Measurements from ENCODE around the gene SLC35D2. TPM values are rescaled to one million over a fixed set of nuclear protein-coding genes. Genes with fewer than 3 reads are reported as not detected.

The SLC35D2 gene
- total RNA-seq, 4 donors from 2014 or later, result 10.7 to 21.3 (median 13.3) TPM

- WGBS, 2 donors, result 59 to 65% methylated on average over 8 of the region's 8 CpGs
- intact Hi-C loops (cut with DNase I; ENCODE audit: low total_unique reads), result no loop called here
- no peak overlapping the region for H3K4me3 ChIP-seq (ENCODE audit: low read depth, poor library complexity, severe bottlenecking)
- TF ChIP-seq CTCF (IDR thresholded peaks at IDR 0.05), result no peak
- no peak for TF ChIP-seq POLR2A (IDR thresholded peaks at IDR 0.05)
- DNase-seq (ENCODE audit: low spot score in 2 of 2), result no peak
Measured at GRCh38 chr9:96423322-96423984, 39.9 kb upstream of the SLC35D2 start.

GRCh38 chr9:96420468-96421219 lies 37.1 kb upstream of the SLC35D2 start:
- no peak overlapping the region for H3K4me3 ChIP-seq (ENCODE audit: low read depth, poor library complexity, severe bottlenecking)
- DNase-seq (ENCODE audit: low spot score in 2 of 2), result peak in 1 of 2 donors; percentile 71
- intact Hi-C loops (cut with DNase I; ENCODE audit: low total_unique reads), result no loop called here
- no peak for TF ChIP-seq CTCF (IDR thresholded peaks at IDR 0.05)
- no peak for TF ChIP-seq POLR2A (IDR thresholded peaks at IDR 0.05)
- 45 to 49% methylated on average over 6 of the region's 6 CpGs for WGBS, 2 donors

GRCh38 chr9:96419691-96419969 lies 36.1 kb upstream of the SLC35D2 start:
- TF ChIP-seq CTCF (IDR thresholded peaks at IDR 0.05) (no peak), POLR2A (IDR thresholded peaks at IDR 0.05) (no peak)
- intact Hi-C loops (cut with DNase I; ENCODE audit: low total_unique reads), result no loop called here
- 28 to 29% methylated on average over 2 of the region's 2 CpGs for WGBS, 2 donors
- no peak for DNase-seq (ENCODE audit: low spot score in 2 of 2)
- H3K4me3 ChIP-seq (ENCODE audit: low read depth, poor library complexity, severe bottlenecking), result no peak overlapping the region

- no peak for TF ChIP-seq CTCF (IDR thresholded peaks at IDR 0.05)
- TF ChIP-seq POLR2A (IDR thresholded peaks at IDR 0.05), result no peak
- intact Hi-C loops (cut with DNase I; ENCODE audit: low total_unique reads), result no loop called here
- DNase-seq (ENCODE audit: low spot score in 2 of 2), result peak; percentile 49 to 93
- H3K4me3 ChIP-seq (ENCODE audit: low read depth, poor library complexity, severe bottlenecking), result peak overlapping the region; percentile 63
- 0 to 1% methylated on average over 30 to 31 of the region's 58 CpGs for WGBS, 2 donors
Measured at GRCh38 chr9:96418920-96419690, 35.6 kb upstream of the SLC35D2 start.

GRCh38 chr9:96418083-96418919 lies 34.8 kb upstream of the SLC35D2 start, which contains the start of gene ZNF367:
Gene ZNF367 (minus strand): TSS chr9:96418370. CDS start chr9:96418032, 338 bp downstream.
- TF ChIP-seq POLR2A (IDR thresholded peaks at IDR 0.05), result no peak
- TF ChIP-seq CTCF (IDR thresholded peaks at IDR 0.05), result no peak
- DNase-seq (ENCODE audit: low spot score in 2 of 2), result peak; percentile 96 to 99
- peak within 1 kb of the TSS; percentile 63 for H3K4me3 ChIP-seq (ENCODE audit: low read depth, poor library complexity, severe bottlenecking)
- intact Hi-C loops (cut with DNase I; ENCODE audit: low total_unique reads), result no loop called here
- 0 to 2% methylated on average over 56 to 59 of the region's 100 CpGs for WGBS, 2 donors
